Measurements from ENCODE around the gene NTRK3. TPM values are rescaled to one million over a fixed set of nuclear protein-coding genes. Genes with fewer than 3 reads are reported as not detected.

NTRK3 gene
- total RNA-seq, 1 donor from 2014 or later = 3.5 TPM

GRCh38 chr15:88207565-88207964 is 49.0 kb downstream of the NTRK3 start:
- intact Hi-C loops (cut with DNase I) = no loop called here
- no peak overlapping the region for H3K27ac ChIP-seq
- H3K36me3 ChIP-seq = no peaks in the 10 kb centered on the region
- no peak overlapping the region for H3K4me3 ChIP-seq
- H3K9me3 ChIP-seq = no peaks in the 10 kb centered on the region
- no peaks in the 10 kb centered on the region for H3K27me3 ChIP-seq (ENCODE audit: low read depth)
- DNase-seq (no peak), ATAC-seq (no peak)
- H3K4me1 ChIP-seq = no peaks in the 10 kb centered on the region
- TF ChIP-seq, protein P1, sequence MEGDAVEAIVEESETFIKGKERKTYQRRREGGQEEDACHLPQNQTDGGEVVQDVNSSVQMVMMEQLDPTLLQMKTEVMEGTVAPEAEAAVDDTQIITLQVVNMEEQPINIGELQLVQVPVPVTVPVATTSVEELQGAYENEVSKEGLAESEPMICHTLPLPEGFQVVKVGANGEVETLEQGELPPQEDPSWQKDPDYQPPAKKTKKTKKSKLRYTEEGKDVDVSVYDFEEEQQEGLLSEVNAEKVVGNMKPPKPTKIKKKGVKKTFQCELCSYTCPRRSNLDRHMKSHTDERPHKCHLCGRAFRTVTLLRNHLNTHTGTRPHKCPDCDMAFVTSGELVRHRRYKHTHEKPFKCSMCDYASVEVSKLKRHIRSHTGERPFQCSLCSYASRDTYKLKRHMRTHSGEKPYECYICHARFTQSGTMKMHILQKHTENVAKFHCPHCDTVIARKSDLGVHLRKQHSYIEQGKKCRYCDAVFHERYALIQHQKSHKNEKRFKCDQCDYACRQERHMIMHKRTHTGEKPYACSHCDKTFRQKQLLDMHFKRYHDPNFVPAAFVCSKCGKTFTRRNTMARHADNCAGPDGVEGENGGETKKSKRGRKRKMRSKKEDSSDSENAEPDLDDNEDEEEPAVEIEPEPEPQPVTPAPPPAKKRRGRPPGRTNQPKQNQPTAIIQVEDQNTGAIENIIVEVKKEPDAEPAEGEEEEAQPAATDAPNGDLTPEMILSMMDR (IDR thresholded peaks at IDR 0.05) = no peak

DNA sequence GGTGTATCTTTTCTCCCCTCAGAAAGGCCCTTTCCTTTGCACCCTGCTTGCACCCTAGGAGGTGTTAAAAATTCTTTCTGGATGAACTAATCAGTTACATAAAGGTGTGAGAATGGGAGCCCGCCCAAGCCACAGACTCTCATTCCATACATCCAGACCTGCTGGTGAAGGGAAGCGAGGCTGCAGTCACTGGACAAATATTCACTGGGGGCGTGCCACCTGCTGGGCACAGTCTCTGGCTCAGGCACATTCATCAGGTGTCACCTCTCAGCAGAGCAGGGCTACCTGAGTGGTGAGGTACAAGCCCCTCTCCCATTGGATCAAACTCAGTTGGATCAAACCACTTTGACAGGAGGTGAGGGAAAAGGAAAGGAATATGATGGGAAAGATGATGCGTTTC is 52.0 kb downstream of the NTRK3 start:
- H3K27ac ChIP-seq = no peak overlapping the region
- intact Hi-C loops (cut with DNase I) = no loop called here
- no peaks in the 10 kb centered on the region for H3K27me3 ChIP-seq (ENCODE audit: low read depth)
- H3K36me3 ChIP-seq = no peaks in the 10 kb centered on the region
- no peak for ATAC-seq
- TF ChIP-seq, protein P1 (IDR thresholded peaks at IDR 0.05) = no peak
- no peak overlapping the region for H3K4me3 ChIP-seq
- no peaks in the 10 kb centered on the region for H3K4me1 ChIP-seq
- DNase-seq = no peak
- H3K9me3 ChIP-seq = no peaks in the 10 kb centered on the region

DNA sequence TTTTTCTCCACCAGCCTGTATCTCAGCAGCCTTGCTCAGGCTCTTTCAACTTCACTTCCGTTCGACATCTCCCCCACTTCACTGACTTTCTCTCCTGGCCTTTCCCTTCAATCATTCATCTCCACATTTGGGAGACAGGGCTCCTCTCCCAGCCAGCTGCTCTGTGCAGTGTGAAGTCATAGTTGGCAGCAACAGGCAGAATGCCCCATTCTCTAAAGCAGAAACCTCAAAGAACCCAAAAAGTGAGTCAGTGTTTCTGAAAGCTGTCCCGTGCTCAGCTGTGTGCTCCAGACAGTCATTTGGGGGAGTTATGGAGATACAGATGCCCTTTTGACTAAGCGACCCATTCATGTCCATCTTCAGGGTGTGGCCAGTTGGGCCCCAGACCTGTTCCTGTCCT is 54.3 kb downstream of the NTRK3 start:
- H3K4me3 ChIP-seq = no peak overlapping the region
- no peak overlapping the region for H3K27ac ChIP-seq
- intact Hi-C loops (cut with DNase I) = no loop called here
- DNase-seq (no peak), ATAC-seq (no peak)
- TF ChIP-seq, protein P1 (IDR thresholded peaks at IDR 0.05) = no peak
- no peaks in the 10 kb centered on the region for H3K4me1 ChIP-seq
- no peaks in the 10 kb centered on the region for H3K9me3 ChIP-seq
- no peaks in the 10 kb centered on the region for H3K27me3 ChIP-seq (ENCODE audit: low read depth)
- no peaks in the 10 kb centered on the region for H3K36me3 ChIP-seq

DNA sequence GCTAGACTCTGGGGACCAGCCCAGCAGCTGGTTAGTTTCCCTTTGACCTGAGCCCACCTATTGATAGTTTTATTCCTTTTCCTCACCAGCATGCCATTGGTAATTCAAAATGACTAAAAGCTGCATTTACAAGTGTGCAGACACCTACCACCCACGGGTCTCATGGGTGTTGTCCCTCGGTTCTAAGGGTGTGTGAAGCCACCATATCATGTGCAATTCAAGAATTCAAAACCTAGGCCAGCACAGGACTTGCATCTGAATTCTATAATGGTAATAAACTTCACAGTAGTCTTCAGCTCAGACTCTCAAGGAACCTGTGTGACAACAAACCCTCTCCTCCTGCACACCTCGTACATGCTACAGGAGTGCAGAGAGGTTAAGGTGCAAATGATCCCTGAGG is 55.3 kb downstream of the NTRK3 start:
- ATAC-seq = no peak
- TF ChIP-seq, protein P1 (IDR thresholded peaks at IDR 0.05) = no peak

DNA sequence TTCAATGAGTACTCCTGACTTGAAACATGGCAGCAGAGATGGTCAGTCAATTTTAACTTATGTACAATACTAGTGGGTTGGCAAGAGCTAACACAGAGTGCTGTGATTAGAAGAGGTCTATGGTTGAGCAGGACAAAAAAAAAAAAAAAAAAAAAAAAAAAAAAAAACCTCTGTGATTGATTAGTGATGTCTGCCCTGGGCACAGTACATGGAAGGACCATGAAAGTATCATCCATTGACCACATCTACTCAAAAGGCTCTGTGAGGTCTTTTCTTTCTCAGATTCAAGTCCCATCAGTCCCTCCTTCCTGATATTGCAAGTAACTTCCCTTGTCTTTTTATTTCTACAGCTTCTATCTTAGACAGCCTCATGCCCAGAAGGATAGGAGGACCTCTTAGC is 59.6 kb downstream of the NTRK3 start:
- intact Hi-C loops (cut with DNase I) = no loop called here
- DNase-seq (no peak), ATAC-seq (no peak)
- H3K27ac ChIP-seq = no peak overlapping the region
- TF ChIP-seq, protein P1 (IDR thresholded peaks at IDR 0.05) = no peak
- H3K36me3 ChIP-seq = no peaks in the 10 kb centered on the region
- no peak overlapping the region for H3K4me3 ChIP-seq
- no peaks in the 10 kb centered on the region for H3K27me3 ChIP-seq (ENCODE audit: low read depth)
- H3K4me1 ChIP-seq = no peaks in the 10 kb centered on the region
- H3K9me3 ChIP-seq = no peaks in the 10 kb centered on the region

More for the DNA sequence above, 55.3 kb downstream of the NTRK3 start:
- H3K4me1 ChIP-seq = no peaks in the 10 kb centered on the region
- H3K9me3 ChIP-seq = no peaks in the 10 kb centered on the region
- no peaks in the 10 kb centered on the region for H3K36me3 ChIP-seq
- no peaks in the 10 kb centered on the region for H3K27me3 ChIP-seq (ENCODE audit: low read depth)
- intact Hi-C loops (cut with DNase I) = no loop called here
- no peak overlapping the region for H3K4me3 ChIP-seq
- no peak overlapping the region for H3K27ac ChIP-seq
- no peak for DNase-seq

GRCh38 chr15:88194162-88194561 is 62.4 kb downstream of the NTRK3 start:
- Histone ChIP-seq H3K9me3 (no peaks in the 10 kb centered on the region), H3K36me3 (no peaks in the 10 kb centered on the region), H3K4me1 (no peaks in the 10 kb centered on the region), H3K27me3 (ENCODE audit: low read depth) (no peaks in the 10 kb centered on the region), H3K4me3 (no peak overlapping the region), H3K27ac (no peak overlapping the region)
- TF ChIP-seq, protein P1 (IDR thresholded peaks at IDR 0.05) = no peak
- DNase-seq (no peak), ATAC-seq (no peak)
- intact Hi-C loops (cut with DNase I) = no loop called here

Measured in lower lobe of right lung (tissue), 2 donors.